GM04503 (cell line): ENCODE results near the gene RFX1.
A peak's percentile ranks its signal among the peaks of the same experiment; 100 is the strongest.
"Not testable (repeated sequence)": the region's sequence is repeated elsewhere in the genome, so short reads cannot be mapped to it uniquely, and the experiment has no call there.

Experiments used
- DNase-seq: peaks from one replicate; pipeline ENCODE4 v3.0.0-alpha.2; 2012; ENCODE audit warnings: low read depth

The RFX1 gene

GRCh38 chr19:13978351-13979243 lies 27.5 kb downstream of the RFX1 start:
- DNase-seq, result no peak

GRCh38 chr19:13977803-13978202 lies 28.3 kb downstream of the RFX1 start:
- no peak for DNase-seq

GRCh38 chr19:13976446-13976845 lies 29.7 kb downstream of the RFX1 start:
- DNase-seq, result no peak

- no peak for DNase-seq
These were observed 30.2 kb downstream of the RFX1 start for GRCh38 chr19:13975870-13976269.

GRCh38 chr19:13974073-13974472 lies 32.0 kb downstream of the RFX1 start:
- no peak for DNase-seq

- DNase-seq, result not testable (repeated sequence)
These were observed 32.6 kb downstream of the RFX1 start for GRCh38 chr19:13973479-13973878.

GRCh38 chr19:13972368-13973155 lies 33.6 kb downstream of the RFX1 start:
- DNase-seq, result no peak

GRCh38 chr19:13971868-13972267 lies 34.3 kb downstream of the RFX1 start:
- DNase-seq, result not testable (repeated sequence)

- no peak for DNase-seq
These were observed 36.2 kb downstream of the RFX1 start for GRCh38 chr19:13969897-13970296.

- no peak for DNase-seq
These were observed 37.1 kb downstream of the RFX1 start for GRCh38 chr19:13968999-13969398.

GRCh38 chr19:13968383-13968935 lies 37.7 kb downstream of the RFX1 start:
- no peak for DNase-seq

- DNase-seq, result not testable (repeated sequence)
These were observed 38.9 kb downstream of the RFX1 start for GRCh38 chr19:13967206-13967605.

- DNase-seq, result no peak
These were observed 39.4 kb downstream of the RFX1 start for GRCh38 chr19:13966684-13967128.

- DNase-seq, result no peak
These were observed 40.0 kb downstream of the RFX1 start for GRCh38 chr19:13965926-13966683.

GRCh38 chr19:13965377-13965896 lies 40.7 kb downstream of the RFX1 start:
- no peak for DNase-seq

GRCh38 chr19:13964776-13965175 lies 41.3 kb downstream of the RFX1 start:
- DNase-seq, result peak; percentile 5

- DNase-seq, result no peak
These were observed 42.5 kb downstream of the RFX1 start for GRCh38 chr19:13963603-13964105.

- no peak for DNase-seq
These were observed 43.2 kb downstream of the RFX1 start for GRCh38 chr19:13962699-13963602.

GRCh38 chr19:13961826-13962698 lies 44.1 kb downstream of the RFX1 start:
- no peak for DNase-seq
